Natural killer cell (primary cell): Measurements from ENCODE around the gene MAML3. TPM values are rescaled to one million over a fixed set of nuclear protein-coding genes. Genes with fewer than 3 reads are reported as not detected.

Experiments
- ATAC-seq, 3 donors: fragments of 150-1000 bp in 2 of 3; fragments of 200-7000 bp in 1 of 3; cut with Tn5 transposase; 1 replicate in 1 of 3; 2 replicates in 2 of 3; pipeline ENCODE4 v1.10.0; 2021; ENCODE audit warnings: mild to moderate bottlenecking in 2 of 3, moderate library complexity in 2 of 3
- DNase-seq, 2 donors: peaks; one replicate each; pipeline versions ENCODE4 v3.0.0 to v3.0.0-alpha.2; 2013 to 2021; ENCODE audit warnings: mixed read lengths in 1 of 2
- H3K27ac ChIP-seq: one replicate; pipeline ENCODE4 v1.5.1; 2013; ENCODE audit warnings: mild to moderate bottlenecking, low read length
- H3K27me3 ChIP-seq: one replicate; pipeline ENCODE4 v1.6.1; 2013; ENCODE audit warnings: low read length; ENCODE audit not compliant: control insufficient read depth, insufficient read depth
- H3K36me3 ChIP-seq: one replicate; pipeline ENCODE4 v1.6.1; 2013; ENCODE audit warnings: low read length; ENCODE audit not compliant: control insufficient read depth, insufficient read depth
- H3K4me1 ChIP-seq: one replicate; pipeline ENCODE4 v1.6.1; 2013; ENCODE audit warnings: low read length; ENCODE audit not compliant: control insufficient read depth, insufficient read depth
- H3K4me3 ChIP-seq: one replicate; pipeline ENCODE4 v1.5.1; 2013; ENCODE audit warnings: low read length
- H3K9me3 ChIP-seq: one replicate; pipeline ENCODE4 v1.6.1; 2013; ENCODE audit warnings: low read length; ENCODE audit not compliant: control insufficient read depth, insufficient read depth
- H3K27ac Mint-ChIP-seq, 2 donors: one replicate each; pipeline ENCODE4 v1.8.0; 2022; ENCODE audit warnings: mild to moderate bottlenecking in 2 of 2, mixed read lengths in 2 of 2, moderate library complexity in 1 of 2
- H3K27me3 Mint-ChIP-seq, 2 donors: one replicate each; pipeline ENCODE4 v1.8.0; 2022; ENCODE audit warnings: low read depth in 2 of 2, mixed read lengths in 2 of 2
- H3K36me3 Mint-ChIP-seq: one replicate; pipeline ENCODE4 v1.8.0; 2022; ENCODE audit warnings: mixed read lengths
- H3K4me1 Mint-ChIP-seq, 2 donors: one replicate each; pipeline ENCODE4 v1.8.0; 2022; ENCODE audit warnings: mixed read lengths in 2 of 2
- H3K4me3 Mint-ChIP-seq: one replicate; pipeline ENCODE4 v1.8.0; 2022; ENCODE audit warnings: mild to moderate bottlenecking, moderate library complexity, mixed read lengths
- H3K9me3 Mint-ChIP-seq, 2 donors: one replicate each; pipeline ENCODE4 v1.8.0; 2022; ENCODE audit warnings: mixed read lengths in 2 of 2
- CTCF ChIP-seq: fragments of 200-600 bp; IDR thresholded peaks from one replicate; pipeline ENCODE4 v1.8.0; 2022; ENCODE audit warnings: antibody characterized with exemption
- WGBS: methylation state at CpG from one replicate; pipeline ENCODE4 v1.1.7; 2013; ENCODE audit warnings: missing lambda C conversion rate; ENCODE audit not compliant: insufficient coverage; 5-methylcytosine and 5-hydroxymethylcytosine counted together
- intact Hi-C: fragments of 100-400 bp; cut with micrococcal nuclease; formaldehyde crosslinking; loops from one replicate; pipeline ENCODE4 v1.14.2; 2022
- total RNA-seq, 4 donors: library from RNA; stranded (reverse); fragments of 120-200 nt in 1 of 4; gene quantifications; one replicate each; pipeline versions ENCODE4 v1.2.3 to v1.2.4, GENCODE V29; 2013 to 2022

The MAML3 gene
- total RNA-seq, 3 donors from 2014 or later (not counting 1 experiment from before 2014, with no cell fraction given), result 1.7 to 5.6 (median 2.8) TPM

DNA sequence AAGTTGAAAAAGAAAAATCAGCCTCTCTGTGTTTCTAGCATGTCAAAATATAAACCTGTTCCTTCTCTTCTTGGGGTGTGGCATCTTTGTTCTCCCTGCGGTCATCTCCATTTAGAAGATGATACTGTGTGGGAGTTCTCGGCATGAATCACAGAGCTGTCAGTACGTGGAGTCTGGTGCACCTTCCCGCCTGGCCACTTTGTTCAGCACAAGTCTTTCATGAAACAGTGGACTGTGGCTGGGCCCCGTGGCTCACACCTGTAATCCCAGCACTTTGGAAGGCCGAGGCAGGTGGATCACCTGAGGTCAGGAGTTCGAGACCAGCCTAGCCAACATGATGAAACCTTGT is 166.5 kb downstream of the MAML3 start:
- TF ChIP-seq CTCF, result no peak
- ATAC-seq, result no peak
- no peak overlapping the region for H3K4me3 Mint-ChIP-seq
- no peaks in the 10 kb centered on the region for H3K36me3 Mint-ChIP-seq
- Histone ChIP-seq H3K27me3 (no peaks in the 10 kb centered on the region), H3K9me3 (no peaks in the 10 kb centered on the region), H3K4me3 (no peak overlapping the region), H3K4me1 (no peaks in the 10 kb centered on the region), H3K36me3 (no peaks in the 10 kb centered on the region), H3K27ac (no peak overlapping the region)
- H3K27ac Mint-ChIP-seq, result no peak overlapping the region
- peaks cover 8 to 26% of the 10 kb centered on the region in 2 donors for H3K27me3 Mint-ChIP-seq
- no peaks in the 10 kb centered on the region for H3K9me3 Mint-ChIP-seq
- no peak for DNase-seq
- intact Hi-C loops, result no loop called here
- H3K4me1 Mint-ChIP-seq, result peaks cover 0 to 5% of the 10 kb centered on the region in 2 donors
- WGBS, result 84% methylated on average over 7 of the region's 7 CpGs

DNA sequence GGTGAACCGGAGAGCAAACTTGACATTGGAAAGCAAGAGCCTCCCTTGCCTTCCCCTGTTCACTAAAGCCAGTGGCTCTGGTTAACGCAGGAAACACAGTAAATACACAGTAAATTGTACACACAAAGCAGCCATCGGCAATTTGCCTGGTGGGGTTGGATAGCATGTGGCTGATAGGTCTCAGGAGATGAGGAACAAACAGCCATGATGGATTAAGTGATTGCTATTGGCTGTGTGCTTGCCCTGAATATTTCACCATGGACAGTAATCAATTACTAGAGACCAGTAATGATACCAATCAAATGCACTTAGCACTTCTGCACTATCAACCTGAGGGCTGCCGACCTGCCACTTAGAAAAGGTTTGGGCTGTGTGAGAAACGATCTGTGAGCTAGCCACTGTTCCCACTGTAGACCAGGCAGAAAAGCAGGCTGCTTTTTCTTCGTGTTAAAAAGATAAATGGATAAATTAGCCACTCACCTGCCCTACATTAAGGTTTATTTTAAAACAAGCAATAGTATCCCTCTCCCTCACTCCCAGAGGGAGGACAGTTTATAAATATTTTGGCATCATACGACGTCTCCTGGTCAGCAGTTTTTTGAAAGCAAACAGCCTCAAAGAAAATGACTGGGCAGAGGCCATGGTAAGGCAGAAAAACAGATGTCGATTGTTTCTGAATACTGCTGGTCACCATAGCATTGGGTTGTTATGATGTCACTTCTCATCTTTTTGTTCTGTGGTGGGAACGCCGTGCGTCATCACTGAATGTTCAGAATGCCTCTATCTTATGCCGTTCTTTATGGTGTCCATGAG is 167.1 kb downstream of the MAML3 start:
- H3K27me3 ChIP-seq, result no peaks in the 10 kb centered on the region
- Mint-ChIP-seq H3K4me3 (no peak overlapping the region), H3K27me3 (peaks cover 8 to 26% of the 10 kb centered on the region in 2 donors), H3K4me1 (peaks cover 0 to 5% of the 10 kb centered on the region in 2 donors), H3K36me3 (no peaks in the 10 kb centered on the region), H3K27ac (no peak overlapping the region), H3K9me3 (no peaks in the 10 kb centered on the region)
- H3K9me3 ChIP-seq, result no peaks in the 10 kb centered on the region
- TF ChIP-seq CTCF, result no peak
- WGBS, result 81% methylated on average over 11 of the region's 13 CpGs
- no peak for DNase-seq
- H3K27ac ChIP-seq, result no peak overlapping the region
- H3K4me1 ChIP-seq, result no peaks in the 10 kb centered on the region
- intact Hi-C loops, result no loop called here
- no peak for ATAC-seq
- H3K4me3 ChIP-seq, result no peak overlapping the region
- H3K36me3 ChIP-seq, result no peaks in the 10 kb centered on the region

DNA sequence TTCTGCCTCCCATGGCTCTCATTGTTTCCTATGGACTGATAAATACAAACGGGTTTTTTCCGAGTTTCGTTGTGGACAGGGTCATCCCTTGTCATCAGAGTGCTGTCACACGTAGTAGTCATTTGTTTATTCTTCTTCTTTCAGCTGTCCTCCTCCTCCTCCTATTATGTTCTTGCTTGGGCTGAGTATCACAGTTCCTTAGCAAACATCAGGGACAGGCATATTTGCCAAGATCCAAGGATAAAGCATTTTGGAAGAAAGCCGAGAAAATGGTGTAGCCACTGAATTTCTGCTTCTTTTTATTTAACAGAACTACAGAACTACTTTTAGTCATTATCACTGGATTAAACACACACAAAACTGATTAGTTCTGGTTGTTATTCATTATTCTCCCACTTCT is 167.9 kb downstream of the MAML3 start:
- Mint-ChIP-seq H3K4me3 (no peak overlapping the region), H3K27ac (no peak overlapping the region), H3K36me3 (no peaks in the 10 kb centered on the region), H3K9me3 (no peaks in the 10 kb centered on the region), H3K4me1 (peaks cover 0 to 5% of the 10 kb centered on the region in 2 donors), H3K27me3 (peaks cover 8 to 26% of the 10 kb centered on the region in 2 donors)
- Histone ChIP-seq H3K27me3 (no peaks in the 10 kb centered on the region), H3K27ac (no peak overlapping the region), H3K9me3 (no peaks in the 10 kb centered on the region), H3K4me3 (no peak overlapping the region), H3K36me3 (no peaks in the 10 kb centered on the region), H3K4me1 (no peaks in the 10 kb centered on the region)
- 83% methylated on average over 5 of the region's 5 CpGs for WGBS
- intact Hi-C loops, result no loop called here
- DNase-seq (no peak), ATAC-seq (no peak)
- TF ChIP-seq CTCF, result no peak

DNA sequence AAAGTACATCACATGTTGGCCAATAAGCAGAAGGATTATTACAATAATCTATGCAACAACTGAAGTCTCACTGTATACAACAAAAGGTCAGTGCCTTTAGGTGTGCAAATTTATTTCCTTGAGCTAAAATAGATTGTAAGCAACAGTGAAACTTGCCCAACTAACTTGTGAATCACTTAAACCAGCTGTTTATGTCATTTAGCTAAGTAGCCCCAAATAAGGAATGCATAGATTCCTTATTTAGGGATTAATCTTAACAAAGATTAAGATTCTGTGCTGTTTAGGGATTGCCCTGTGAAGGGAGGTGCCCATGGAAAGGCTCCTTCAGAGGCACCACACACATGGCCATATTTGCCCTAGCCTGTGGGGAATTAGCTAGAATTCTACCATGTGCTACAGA is 168.6 kb downstream of the MAML3 start:
- H3K4me3 Mint-ChIP-seq, result no peak overlapping the region
- Histone ChIP-seq H3K36me3 (no peaks in the 10 kb centered on the region), H3K27me3 (no peaks in the 10 kb centered on the region), H3K4me3 (no peak overlapping the region), H3K9me3 (no peaks in the 10 kb centered on the region), H3K27ac (no peak overlapping the region), H3K4me1 (no peaks in the 10 kb centered on the region)
- intact Hi-C loops, result no loop called here
- no peak for ATAC-seq
- no peak for DNase-seq
- no peak overlapping the region for H3K27ac Mint-ChIP-seq
- H3K9me3 Mint-ChIP-seq, result no peaks in the 10 kb centered on the region
- H3K27me3 Mint-ChIP-seq, result peaks cover 8 to 26% of the 10 kb centered on the region in 2 donors
- H3K36me3 Mint-ChIP-seq, result no peaks in the 10 kb centered on the region
- TF ChIP-seq CTCF, result no peak
- peaks cover 0 to 5% of the 10 kb centered on the region in 2 donors for H3K4me1 Mint-ChIP-seq
